ENCODE results near the gene CFAP58.

Gene CFAP58

GRCh38 chr10:104353325-104354048, at the start of gene CFAP58:
TSS of gene CFAP58 (plus strand) at chr10:104353833. CDS start at chr10:104353898, 65 bp downstream.
- peak; percentile 90 to 95 for DNase-seq

GRCh38 chr10:104304356-104304745, 49.3 kb upstream of the CFAP58 start:
- no peak for DNase-seq

GRCh38 chr10:104304927-104305326, 48.7 kb upstream of the CFAP58 start:
- no peak for DNase-seq

GRCh38 chr10:104306897-104307296, 46.7 kb upstream of the CFAP58 start:
- DNase-seq: no peak

- DNase-seq: no peak
These were observed 45.8 kb upstream of the CFAP58 start for GRCh38 chr10:104307576-104308438.

GRCh38 chr10:104308439-104308903, 45.2 kb upstream of the CFAP58 start:
- no peak for DNase-seq

GRCh38 chr10:104309980-104310978, 43.4 kb upstream of the CFAP58 start:
- no peak for DNase-seq

GRCh38 chr10:104311184-104311720, 42.4 kb upstream of the CFAP58 start:
- no peak for DNase-seq

GRCh38 chr10:104314591-104315485, 38.8 kb upstream of the CFAP58 start:
- no peak for DNase-seq

GRCh38 chr10:104315486-104315921, 38.1 kb upstream of the CFAP58 start:
- no peak for DNase-seq

- DNase-seq: no peak
These were observed 37.1 kb upstream of the CFAP58 start for GRCh38 chr10:104316321-104317099.

- no peak for DNase-seq
These were observed 36.3 kb upstream of the CFAP58 start for GRCh38 chr10:104317269-104317710.

- DNase-seq: no peak
These were observed 35.8 kb upstream of the CFAP58 start for GRCh38 chr10:104317726-104318299.

GRCh38 chr10:104318326-104318725, 35.3 kb upstream of the CFAP58 start:
- DNase-seq: no peak

GRCh38 chr10:104318810-104319741, 34.6 kb upstream of the CFAP58 start:
- no peak for DNase-seq

GRCh38 chr10:104321226-104321625, 32.4 kb upstream of the CFAP58 start:
- no peak for DNase-seq

GRCh38 chr10:104321725-104322415, 31.8 kb upstream of the CFAP58 start:
- no peak for DNase-seq

GRCh38 chr10:104322416-104322782, 31.2 kb upstream of the CFAP58 start:
- no peak for DNase-seq
